ENCODE data around the gene BDH1.
A peak's percentile ranks its signal among the peaks of the same experiment; 100 is the strongest.

The BDH1 gene

GRCh38 chr3:197600796-197601565, 45.2 kb upstream of the BDH1 start:
- ATAC-seq: no peak
- TF ChIP-seq CSRNP3 (CRISPR knock-in tag; IDR thresholded peaks at IDR 0.05): no peak
- TF ChIP-seq ZNF8 (CRISPR knock-in tag; IDR thresholded peaks at IDR 0.05): no peak
- TF ChIP-seq ZFP3 (CRISPR knock-in tag; IDR thresholded peaks at IDR 0.05): no peak
- no peak for TF ChIP-seq PPARA (CRISPR knock-in tag; IDR thresholded peaks at IDR 0.05; ENCODE audit: borderline replicate concordance)
- no peak for TF ChIP-seq POU6F1 (CRISPR knock-in tag; IDR thresholded peaks at IDR 0.05; ENCODE audit: borderline replicate concordance, low read depth)
- no peak for TF ChIP-seq SNAI2 (CRISPR knock-in tag; IDR thresholded peaks at IDR 0.05)
- no peak for TF ChIP-seq CREB5 (CRISPR knock-in tag; IDR thresholded peaks at IDR 0.05; ENCODE audit: low read depth)
- TF ChIP-seq CSDC2 (CRISPR knock-in tag; IDR thresholded peaks at IDR 0.05): no peak
- no peak for TF ChIP-seq PATZ1 (CRISPR knock-in tag; IDR thresholded peaks at IDR 0.05; ENCODE audit: borderline replicate concordance)
- no peak for TF ChIP-seq ZC3H10 (CRISPR knock-in tag; IDR thresholded peaks at IDR 0.05)
- TF ChIP-seq TSHZ2 (CRISPR knock-in tag; IDR thresholded peaks at IDR 0.05): no peak
- TF ChIP-seq RARB (CRISPR knock-in tag; IDR thresholded peaks at IDR 0.05): no peak
- no peak for TF ChIP-seq ZFP30 (CRISPR knock-in tag; IDR thresholded peaks at IDR 0.05)
- TF ChIP-seq ISL1 (CRISPR knock-in tag; IDR thresholded peaks at IDR 0.05): no peak
- no peak for TF ChIP-seq GLIS3 (CRISPR knock-in tag; IDR thresholded peaks at IDR 0.05)
- TF ChIP-seq TCF4 (CRISPR knock-in tag; IDR thresholded peaks at IDR 0.05; ENCODE audit: borderline replicate concordance): no peak
- TF ChIP-seq ARNTL (CRISPR knock-in tag; IDR thresholded peaks at IDR 0.05; ENCODE audit: borderline replicate concordance, low read depth): no peak
- no peak for TF ChIP-seq OSR1 (CRISPR knock-in tag; IDR thresholded peaks at IDR 0.05)

GRCh38 chr3:197599089-197599765, 43.5 kb upstream of the BDH1 start:
- peak; percentile 99 for ATAC-seq
- no peak for TF ChIP-seq POU6F1 (CRISPR knock-in tag; IDR thresholded peaks at IDR 0.05; ENCODE audit: borderline replicate concordance, low read depth)
- no peak for TF ChIP-seq TSHZ2 (CRISPR knock-in tag; IDR thresholded peaks at IDR 0.05)
- no peak for TF ChIP-seq ZFP30 (CRISPR knock-in tag; IDR thresholded peaks at IDR 0.05)
- no peak for TF ChIP-seq ZC3H10 (CRISPR knock-in tag; IDR thresholded peaks at IDR 0.05)
- no peak for TF ChIP-seq CSDC2 (CRISPR knock-in tag; IDR thresholded peaks at IDR 0.05)
- TF ChIP-seq TOX (CRISPR knock-in tag; IDR thresholded peaks at IDR 0.05; ENCODE audit: borderline replicate concordance): no peak
- TF ChIP-seq SNAI2 (CRISPR knock-in tag; IDR thresholded peaks at IDR 0.05): no peak
- TF ChIP-seq ZNF70 (CRISPR knock-in tag; IDR thresholded peaks at IDR 0.05): no peak
- no peak for TF ChIP-seq ESRRG (CRISPR knock-in tag; IDR thresholded peaks at IDR 0.05)
- TF ChIP-seq GLIS3 (CRISPR knock-in tag; IDR thresholded peaks at IDR 0.05): no peak
- no peak for TF ChIP-seq CREB5 (CRISPR knock-in tag; IDR thresholded peaks at IDR 0.05; ENCODE audit: low read depth)
